IMR-90 (cell line): ENCODE measurements around the gene PINK1. TPM values are rescaled to one million over a fixed set of nuclear protein-coding genes. Genes with fewer than 3 reads are reported as not detected.

Experiments used
- ATAC-seq: fragments of 200-7000 bp; cut with Tn5 transposase; 2 replicates; pipeline ENCODE4 v1.9.1; 2020; ENCODE audit warnings: low read depth, mild to moderate bottlenecking, moderate library complexity
- BruUV-seq: library from RNA; stranded (reverse); fragments of 400-500 nt; replicated peaks from 2 replicates; lab custom pipeline; 2021; lab: Mats Ljungman, UMichigan
- CTCF ChIA-PET: fragments of 300-600 bp; formaldehyde crosslinking; extraction: SDS; loops from one replicate; lab custom pipeline; 2021; ENCODE audit warnings: antibody characterized with exemption; lab: Yijun Ruan, JAX
- POLR2A ChIA-PET: fragments of 300-600 bp; sonication (Branson Sonifier 250); formaldehyde crosslinking; loops from one replicate; lab custom pipeline; 2022; ENCODE audit warnings: antibody characterized with exemption; ENCODE audit not compliant: unreplicated experiment; lab: Charles Lee
- DNase-seq: peaks from one replicate; pipeline ENCODE4 v3.0.0; 2013
- H2AFZ ChIP-seq: replicated peaks from 2 replicates; pipeline ENCODE3; 2013; ENCODE audit warnings: low read length, mild to moderate bottlenecking; ENCODE audit not compliant: poor library complexity
- H2AK5ac ChIP-seq: 2 replicates; pipeline ENCODE4 v1.6.1; 2013; ENCODE audit warnings: low read depth, low read length, inconsistent platforms
- H2AK9ac ChIP-seq: replicated peaks from 2 replicates; pipeline ENCODE3; 2013; ENCODE audit warnings: mild to moderate bottlenecking, low read depth, low read length, moderate library complexity; ENCODE audit not compliant: poor library complexity
- H2BK120ac ChIP-seq: 2 replicates; pipeline ENCODE4 v1.6.1; 2013; ENCODE audit warnings: low read depth, low read length, inconsistent platforms
- H2BK15ac ChIP-seq: 3 replicates; pipeline ENCODE4 v1.6.1; 2013; ENCODE audit warnings: low read depth, low read length, inconsistent platforms
- H2BK20ac ChIP-seq: 2 replicates; pipeline ENCODE4 v1.6.1; 2013; ENCODE audit warnings: low read depth, mild to moderate bottlenecking, inconsistent platforms, low read length, moderate library complexity
- H2BK5ac ChIP-seq: 2 replicates; pipeline ENCODE4 v1.6.1; 2013; ENCODE audit warnings: mild to moderate bottlenecking, low read depth, low read length, inconsistent platforms; ENCODE audit not compliant: poor library complexity, severe bottlenecking
- H3K14ac ChIP-seq: replicated peaks from 2 replicates; pipeline ENCODE4 v1.6.1; 2013; ENCODE audit warnings: low read depth, low read length, inconsistent platforms
- H3K18ac ChIP-seq: 2 replicates; pipeline ENCODE4 v1.6.1; 2013; ENCODE audit warnings: low read depth, low read length, control low read depth
- H3K23ac ChIP-seq: 2 replicates; pipeline ENCODE4 v1.6.1; 2013; ENCODE audit warnings: low read depth, low read length, inconsistent platforms
- H3K27ac ChIP-seq: 2 replicates; pipeline ENCODE4 v1.5.1; 2013; ENCODE audit warnings: mild to moderate bottlenecking, control low read depth, low read length; ENCODE audit not compliant: insufficient read depth
- H3K27me3 ChIP-seq: 2 replicates; pipeline ENCODE4 v1.6.1; 2013; ENCODE audit warnings: low read length; ENCODE audit not compliant: control insufficient read depth, insufficient read depth
- H3K36me3 ChIP-seq: 2 replicates; pipeline ENCODE4 v1.6.1; 2013; ENCODE audit warnings: low read length, mixed read lengths; ENCODE audit not compliant: control insufficient read depth, insufficient read depth
- H3K4ac ChIP-seq: 2 replicates; pipeline ENCODE4 v1.6.1; 2013; ENCODE audit warnings: low read depth, low read length, inconsistent platforms
- H3K4me1 ChIP-seq: 2 replicates; pipeline ENCODE4 v1.6.1; 2013; ENCODE audit warnings: low read length, mixed read lengths; ENCODE audit not compliant: control insufficient read depth, insufficient read depth
- H3K4me2 ChIP-seq: 2 replicates; pipeline ENCODE4 v1.6.1; 2013; ENCODE audit warnings: low read depth, mild to moderate bottlenecking, control low read depth, low read length, moderate library complexity
- H3K4me3 ChIP-seq: 2 replicates; pipeline ENCODE4 v1.5.1; 2013; ENCODE audit warnings: low read depth, mild to moderate bottlenecking, control low read depth, low read length, moderate library complexity; ENCODE audit not compliant: insufficient read depth
- H3K56ac ChIP-seq: 2 replicates; pipeline ENCODE4 v1.6.1; 2013; ENCODE audit warnings: low read length, inconsistent platforms; ENCODE audit not compliant: insufficient read depth; ENCODE audit errors: extremely low read depth
- H3K79me1 ChIP-seq, 2 experiments: 2 replicates each; pipeline ENCODE4 v1.6.1; 2013; ENCODE audit warnings: low read length in 2 of 2, inconsistent platforms in 1 of 2, low read depth in 1 of 2
- H3K9ac ChIP-seq: 2 replicates; pipeline ENCODE4 v1.6.1; 2013; ENCODE audit warnings: low read depth, low read length, control low read depth
- H3K9me1 ChIP-seq: 2 replicates; pipeline ENCODE4 v1.6.1; 2013; ENCODE audit warnings: low read length, inconsistent platforms; ENCODE audit not compliant: insufficient read depth
- H3K9me3 ChIP-seq: 2 replicates; pipeline ENCODE4 v1.6.1; 2013; ENCODE audit warnings: low read length; ENCODE audit not compliant: control insufficient read depth, insufficient read depth
- H4K20me1 ChIP-seq: 2 replicates; pipeline ENCODE4 v1.6.1; 2013; ENCODE audit warnings: low read length, inconsistent platforms; ENCODE audit not compliant: insufficient read depth
- H4K5ac ChIP-seq: 2 replicates; pipeline ENCODE4 v1.6.1; 2013; ENCODE audit warnings: mild to moderate bottlenecking, low read depth, low read length, control low read depth
- H4K8ac ChIP-seq, 2 experiments: 2 replicates each; pipeline ENCODE4 v1.6.1; 2013; ENCODE audit warnings: low read depth in 2 of 2, low read length in 2 of 2, control low read depth in 1 of 2, inconsistent platforms in 1 of 2
- H4K91ac ChIP-seq: 2 replicates; pipeline ENCODE4 v1.6.1; 2013; ENCODE audit warnings: low read depth, low read length, inconsistent platforms; ENCODE audit not compliant: insufficient read depth
- MXI1 ChIP-seq: IDR thresholded peaks from 2 replicates; pipeline ENCODE4 v1.6.1; 2012; ENCODE audit warnings: low read depth, mild to moderate bottlenecking, low read length, moderate library complexity, borderline replicate concordance
- RAD21 ChIP-seq: IDR thresholded peaks from 2 replicates; pipeline ENCODE4 v1.6.1; 2012; ENCODE audit warnings: low read length, improper control_type of control experiment
- RCOR1 ChIP-seq: IDR thresholded peaks from 2 replicates; pipeline ENCODE4 v1.6.1; 2012; ENCODE audit warnings: mild to moderate bottlenecking, low read length, improper control_type of control experiment; ENCODE audit not compliant: insufficient replicate concordance
- USF2 ChIP-seq: fragments of 150-350 bp; IDR thresholded peaks from 2 replicates; pipeline ENCODE4 v1.6.1; 2017; ENCODE audit warnings: mild to moderate bottlenecking, antibody characterized with exemption, low read length, low read depth
- WGBS, 2 experiments: methylation state at CpG; one replicate each; pipeline versions ENCODE4 v1.1.5 to v1.1.7; 2013; ENCODE audit warnings: missing lambda C conversion rate in 2 of 2; ENCODE audit not compliant: insufficient read length in 1 of 2; ENCODE audit errors: extremely low coverage in 2 of 2; 5-methylcytosine and 5-hydroxymethylcytosine counted together
- dilution Hi-C: fragments of 300-500 bp; cut with HindIII; formaldehyde crosslinking; loops from one replicate; pipeline ENCODE4 v1.14.3; 2018; ENCODE audit warnings: low sequenced_read_pairs; ENCODE audit not compliant: unreplicated experiment
- in situ Hi-C: fragments of 300-500 bp; cut with MboI; formaldehyde crosslinking; loops from 3 replicates; pipeline ENCODE4 v1.14.3; 2019; ENCODE audit warnings: low sequenced_read_pairs, inconsistent platforms, mixed read lengths
- intact Hi-C: fragments of 100-400 bp; cut with micrococcal nuclease; formaldehyde crosslinking; loops from 2 replicates; pipeline ENCODE4 v1.10.0; 2022
- polyA plus RNA-seq, 3 experiments: library from polyadenylated mRNA; depleted of rRNA; stranded (reverse); fragments of >200 nt; gene quantifications; 2 replicates each; pipeline ENCODE4 v1.2.3, GENCODE V29; 2012; ENCODE audit warnings: low replicate concordance in 1 of 3
- total RNA-seq: library from RNA; depleted of rRNA; stranded (reverse); fragments of >200 nt; gene quantifications from 2 replicates; pipeline ENCODE4 v1.2.3, GENCODE V29; 2012

The PINK1 gene
- total and polyA plus RNA-seq, 2 of the 4 experiments (the other 2 are of a cell fraction): 52.9 to 55.2 TPM

DNA sequence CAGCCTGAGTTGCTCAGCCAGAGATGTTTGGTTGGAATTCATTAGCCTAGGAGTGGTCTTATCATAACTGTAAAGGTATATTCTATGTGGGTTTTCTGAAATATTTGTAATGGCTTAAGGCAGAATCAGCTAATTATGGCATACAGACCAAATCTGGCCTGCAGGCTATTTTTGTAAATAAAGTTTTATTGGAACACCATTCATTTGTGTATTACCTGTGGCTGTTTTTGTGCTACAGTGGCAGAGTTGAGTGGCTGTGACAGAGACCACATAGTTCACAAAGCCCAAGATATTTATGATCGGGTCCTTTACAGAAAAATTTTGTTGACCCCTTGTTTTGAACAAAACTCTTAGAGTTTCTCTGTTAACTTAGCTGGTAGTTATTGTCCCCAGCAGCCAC, 35.3 kb downstream of the PINK1 start:
- Histone ChIP-seq H3K4me1 (no peaks in the 10 kb centered on the region), H3K4me2 (no peak overlapping the region), H2AFZ (no peak overlapping the region), H2BK120ac (no peak overlapping the region), H3K36me3 (peaks cover 6% of the 10 kb centered on the region), H2AK5ac (no peak overlapping the region), H2BK15ac (no peak overlapping the region), H3K9me1 (no peaks in the 10 kb centered on the region), H3K9ac (no peak overlapping the region), H3K4ac (no peak overlapping the region), H4K8ac (no peak overlapping the region), H2AK9ac (no peak overlapping the region), H3K4me3 (no peak overlapping the region), H3K27ac (no peak overlapping the region), H2BK20ac (no peak overlapping the region), H3K9me3 (no peaks in the 10 kb centered on the region), H3K14ac (no peak overlapping the region), H4K5ac (no peak overlapping the region), H3K79me1 (no peaks in the 10 kb centered on the region), H4K91ac (no peak overlapping the region), H2BK5ac (no peak overlapping the region), H3K23ac (no peak overlapping the region), H3K18ac (no peak overlapping the region), H4K20me1 (no peaks in the 10 kb centered on the region), H3K56ac (no peak overlapping the region), H3K27me3 (no peaks in the 10 kb centered on the region)
- WGBS, 2 experiments: no CpG with 5 or more reads among the region's 1 CpG
- no TSS peak for BruUV-seq
- TF ChIP-seq RCOR1 (no peak), MXI1 (no peak), USF2 (no peak), RAD21 (no peak)
- no peak for DNase-seq
- intact Hi-C loops: no loop called here
- in situ Hi-C loops: no loop called here
- dilution Hi-C loops: no loop called here
- CTCF ChIA-PET: no interaction called here
- POLR2A ChIA-PET: no interaction called here
- ATAC-seq: no peak
